K562 (cell line): ENCODE data around the gene HDAC10. TPM values are rescaled to one million over a fixed set of nuclear protein-coding genes. Genes with fewer than 3 reads are reported as not detected.

Source experiments
- ATAC-seq: fragments of 200-7000 bp; cut with Tn5 transposase; 3 replicates; pipeline ENCODE4 v1.9.1; 2020; ENCODE audit warnings: moderate library complexity
- BruUV-seq: library from RNA; stranded (reverse); fragments of 400-500 nt; replicated peaks from 2 replicates; lab custom pipeline; 2021; lab: Mats Ljungman, UMichigan
- CTCF ChIA-PET: fragments of 300-600 bp; formaldehyde crosslinking; extraction: SDS; loops from one replicate; lab custom pipeline; 2021; ENCODE audit warnings: low intra/inter-chr PET ratio; lab: Yijun Ruan, JAX
- POLR2A ChIA-PET: fragments of 300-600, 350-650 bp; sonication (Branson Sonifier 250); formaldehyde crosslinking; extraction: SDS; loops from one replicate; lab custom pipeline; 2021; ENCODE audit warnings: antibody characterized with exemption, inconsistent platforms; lab: Yijun Ruan, JAX
- DNase-seq, 4 experiments: peaks; one replicate each; pipeline versions ENCODE4 v3.0.0 to v3.0.0-alpha.2; 2011 to 2018; ENCODE audit warnings: low spot score in 3 of 4, mixed read lengths in 3 of 4; ENCODE audit errors: extremely low read depth in 1 of 4
- FAIRE-seq: peaks from 2 replicates; lab custom pipeline; 2011; peaks lifted over from hg19 to GRCh38; lab: Jason Lieb, UNC
- H2AFZ ChIP-seq: 2 replicates; pipeline ENCODE4 v1.6.0; 2011; ENCODE audit warnings: low read depth, low read length, control low read depth, inconsistent platforms
- H3K27ac ChIP-seq: fragments of 200-600 bp; 3 replicates; pipeline ENCODE4 v1.8.0; 2011; ENCODE audit warnings: low read depth, mild to moderate bottlenecking, control low read depth, inconsistent platforms, low read length, moderate library complexity, mixed read lengths; ENCODE audit errors: extremely low read depth
- H3K27me3 ChIP-seq, 2 experiments: fragments of 300-600 bp in 1 of 2; 2 replicates in 1 of 2; 3 replicates in 1 of 2; pipeline versions ENCODE4 v1.6.0 to v1.8.0; 2011; ENCODE audit warnings: inconsistent platforms in 2 of 2, low read length in 2 of 2, mild to moderate bottlenecking in 1 of 2, mixed read lengths in 1 of 2, moderate library complexity in 1 of 2; ENCODE audit not compliant: control insufficient read depth in 2 of 2, insufficient read depth in 2 of 2
- H3K36me3 ChIP-seq: fragments of 300-600 bp; 3 replicates; pipeline ENCODE4 v1.8.0; 2011; ENCODE audit warnings: mild to moderate bottlenecking, low read length, inconsistent platforms; ENCODE audit not compliant: control insufficient read depth, insufficient read depth
- H3K4me1 ChIP-seq, 2 experiments: fragments of 200-600 bp in 1 of 2; replicated peaks in 1 of 2; 2 replicates in 1 of 2; 3 replicates in 1 of 2; pipeline versions ENCODE4 v1.5.1 to v1.8.0; 2011; ENCODE audit warnings: inconsistent platforms in 2 of 2, low read length in 2 of 2, mild to moderate bottlenecking in 1 of 2, mixed read lengths in 1 of 2, moderate library complexity in 1 of 2; ENCODE audit not compliant: control insufficient read depth in 2 of 2, insufficient read depth in 2 of 2
- H3K4me2 ChIP-seq: 2 replicates; pipeline ENCODE4 v1.6.1; 2011; ENCODE audit warnings: low read length, control low read depth, inconsistent platforms, mixed read lengths; ENCODE audit not compliant: insufficient read depth
- H3K4me3 ChIP-seq: fragments of 200-600 bp; sonication (generic), shearing (Covaris generic); 2 replicates; pipeline ENCODE4 v1.5.1; 2016; ENCODE audit warnings: control low read depth, inconsistent platforms
- H3K79me2 ChIP-seq: fragments of 200-600 bp; 3 replicates; pipeline ENCODE4 v1.8.0; 2011; ENCODE audit warnings: low read length, inconsistent platforms; ENCODE audit not compliant: control insufficient read depth, insufficient read depth
- H3K9ac ChIP-seq, 2 experiments: 2 replicates each; pipeline versions ENCODE4 v1.6.0 to v1.6.1; 2011; ENCODE audit warnings: low read depth in 2 of 2, low read length in 2 of 2, control low read depth in 1 of 2, inconsistent platforms in 1 of 2, mild to moderate bottlenecking in 1 of 2, mixed read lengths in 1 of 2; ENCODE audit not compliant: insufficient read depth in 1 of 2
- H3K9me1 ChIP-seq: one replicate; pipeline ENCODE4 v1.6.0; 2011; ENCODE audit warnings: inconsistent platforms, mild to moderate bottlenecking, low read length, moderate library complexity; ENCODE audit not compliant: control insufficient read depth, insufficient read depth
- H3K9me3 ChIP-seq: replicated peaks from 2 replicates; pipeline ENCODE4 v1.5.1; 2011; ENCODE audit warnings: low read depth, low read length, inconsistent platforms; ENCODE audit not compliant: control insufficient read depth, insufficient read depth
- H4K20me1 ChIP-seq: replicated peaks from 2 replicates; pipeline ENCODE4 v1.6.1; 2011; ENCODE audit warnings: low read length, inconsistent platforms, mixed read lengths; ENCODE audit not compliant: control insufficient read depth, insufficient read depth
- BRCA1 ChIP-seq, 2 experiments: fragments of 450-650 bp in 1 of 2; sonication (generic) in 1 of 2; formaldehyde crosslinking in 1 of 2; IDR thresholded peaks; 2 replicates each; pipeline versions ENCODE4 v1.5.0 to v1.6.1; 2017 to 2020; ENCODE audit warnings: mild to moderate bottlenecking in 1 of 2, missing genetic modification reagents in 1 of 2
- CUX1 ChIP-seq: fragments of 200-800 bp; sonication (Bioruptor generic); IDR thresholded peaks from 2 replicates; pipeline ENCODE4 v1.6.1; 2016; ENCODE audit warnings: missing genetic modification characterization, missing compliant biosample characterization
- GTF2F1 ChIP-seq: IDR thresholded peaks from 2 replicates; pipeline ENCODE4 v1.6.1; 2011; ENCODE audit warnings: low read depth, low read length, improper control_type of control experiment
- HIVEP1 ChIP-seq: fragments of 250-450 bp; sonication (Bioruptor Pico); IDR thresholded peaks from 2 replicates; pipeline ENCODE4 v1.4.0; 2020; ENCODE audit warnings: mild to moderate bottlenecking
- KLF6 ChIP-seq: fragments of 250-450 bp; sonication (Bioruptor Pico); IDR thresholded peaks from 2 replicates; pipeline ENCODE4 v1.4.0; 2020; ENCODE audit warnings: mild to moderate bottlenecking, moderate library complexity, borderline replicate concordance
- MCM2 ChIP-seq: fragments of 450-650 bp; IDR thresholded peaks from 2 replicates; pipeline ENCODE4 v1.6.1; 2017; ENCODE audit warnings: low read depth, mild to moderate bottlenecking
- NFE2 ChIP-seq: IDR thresholded peaks from 2 replicates; pipeline ENCODE4 v1.6.1; 2014; ENCODE audit warnings: antibody characterized with exemption, low read depth
- NRF1 ChIP-seq, 2 experiments: fragments of 450-650 bp; IDR thresholded peaks in 1 of 2; conservative IDR thresholded peaks in 1 of 2; 2 replicates each; pipeline ENCODE4 v1.6.1; 2014; ENCODE audit warnings: mild to moderate bottlenecking in 2 of 2
- TAF1 ChIP-seq: IDR thresholded peaks from 2 replicates; pipeline ENCODE4 v1.6.1; 2011; ENCODE audit warnings: mild to moderate bottlenecking, low read length, moderate library complexity; ENCODE audit not compliant: insufficient read depth, control insufficient read depth, severe bottlenecking; ENCODE audit errors: extremely low read depth
- TSC22D4 ChIP-seq: fragments of 450-650 bp; IDR thresholded peaks from 2 replicates; pipeline ENCODE4 v1.6.1; 2016; ENCODE audit warnings: missing genetic modification characterization, missing biosample characterization, control low read depth
- ZBED1 ChIP-seq: IDR thresholded peaks from 2 replicates; pipeline ENCODE4 v1.6.1; 2014
- ZNF23 ChIP-seq: fragments of 250-450 bp; sonication (Bioruptor Pico); IDR thresholded peaks from 2 replicates; pipeline ENCODE4 v1.4.0; 2020; ENCODE audit warnings: mild to moderate bottlenecking
- ZNF551 ChIP-seq: fragments of 250-450 bp; sonication (Bioruptor Pico); IDR thresholded peaks from 2 replicates; pipeline ENCODE4 v1.5.0; 2021; ENCODE audit warnings: mild to moderate bottlenecking, moderate library complexity
- WGBS: fragments of 100-300 bp; shearing (Covaris generic); methylation state at CpG from one replicate; pipeline ENCODE4 v1.1.6; 2016; ENCODE audit warnings: low coverage, mixed read lengths; ENCODE audit not compliant: insufficient coverage; ENCODE audit errors: missing lambda C conversion rate; 5-methylcytosine and 5-hydroxymethylcytosine counted together
- in situ Hi-C: fragments of 300-500 bp; cut with MboI; formaldehyde crosslinking; loops from 4 replicates; pipeline ENCODE4 v1.15.0; 2018; ENCODE audit warnings: inconsistent platforms, mixed read lengths
- intact Hi-C: fragments of 100-400 bp; cut with micrococcal nuclease; formaldehyde crosslinking; loops from 2 replicates; pipeline ENCODE4 v1.14.2; 2022
- polyA plus RNA-seq, 8 experiments: library from polyadenylated mRNA; depleted of rRNA in 4 of 8; stranded (reverse) in 5 of 8; unstranded in 3 of 8; fragments of >200 nt; fragmentation: Nextera tagmentation in 2 of 8; fragmentation: Illumina TruSeq in 1 of 8; extraction: Ambion mirVana in 2 of 8; extraction: Trizol in 1 of 8; gene quantifications; 2 replicates each; pipeline versions ENCODE4 v1.2.1 to v1.2.3, GENCODE V29; 2011 to 2014; ENCODE audit warnings: inconsistent platforms in 1 of 8, missing spikeins in 1 of 8
- total RNA-seq, 7 experiments: library from RNA; depleted of rRNA in 6 of 7; stranded (reverse); fragments of >200 nt in 6 of 7; fragmentation: Illumina TruSeq in 2 of 7; extraction: Trizol in 2 of 7; gene quantifications; 2 replicates each; pipeline versions ENCODE4 v1.2.1 to v1.2.3, GENCODE V29; 2011 to 2021; ENCODE audit warnings: low replicate concordance in 1 of 7
- TF ChIP-seq, protein P1 (sequence below): fragments of 450-650 bp; formaldehyde crosslinking; IDR thresholded peaks from 2 replicates; pipeline ENCODE4 v1.4.0; 2020; ENCODE audit warnings: mild to moderate bottlenecking, moderate library complexity

Gene HDAC10
- total and polyA plus RNA-seq, 9 of the 15 experiments (the other 6 are each of a cell fraction or from before 2014, with no cell fraction given): 0.10 to 44.2 (median 6.5) TPM

GRCh38 chr22:50228366-50228765, 22.7 kb downstream of the HDAC10 start:
- peaks cover 34% of the 10 kb centered on the region; the same call in 2 of the 3 replicates for H3K36me3 ChIP-seq
- DNase-seq (no peak), FAIRE-seq (no peak), ATAC-seq (no peak)
- WGBS: 90% methylated on average over 4 of the region's 9 CpGs
- H3K27me3 ChIP-seq: no peaks in the 10 kb centered on the region
- no peaks in the 10 kb centered on the region for H3K79me2 ChIP-seq
- no peak overlapping the region for H3K9ac ChIP-seq
- H2AFZ ChIP-seq: no peak overlapping the region
- H3K9me3 ChIP-seq: no peaks in the 10 kb centered on the region
- in situ Hi-C loops (no loop called here), intact Hi-C loops (no loop called here)
- peaks cover 0 to 12% of the 10 kb centered on the region in 2 experiments; a peak in 2 of 5 replicates for H3K4me1 ChIP-seq
- H4K20me1 ChIP-seq: no peaks in the 10 kb centered on the region
- no TSS peak for BruUV-seq
- POLR2A ChIA-PET: interaction anchor here (0.8 to 0.9 kb wide), 2 partner anchors 13 to 15 kb away, joined by 3 read pairs; no protein-coding TSS in a partner anchor
- CTCF ChIA-PET: interaction anchor here (0.5 kb wide), 1 partner anchor 210 kb away, joined by 3 read pairs; no protein-coding TSS in a partner anchor
- TF ChIP-seq ZNF23 (CRISPR knock-in tag): no peak
- no peak for TF ChIP-seq HIVEP1
- no peak for TF ChIP-seq BRCA1 (IDR thresholded peaks at IDR 0.05)
- TF ChIP-seq BRCA1 (CRISPR knock-in tag; IDR thresholded peaks at IDR 0.05): no peak
- TF ChIP-seq GTF2F1: no peak
- TF ChIP-seq NFE2: no peak
- TF ChIP-seq MCM2: no peak
- TF ChIP-seq NRF1 (conservative IDR thresholded peaks at IDR 0.05 in 1 of 2, IDR thresholded peaks at IDR 0.05 in 1 of 2): no peak
- TF ChIP-seq ZNF551 (CRISPR knock-in tag): no peak
- TF ChIP-seq, protein P1, sequence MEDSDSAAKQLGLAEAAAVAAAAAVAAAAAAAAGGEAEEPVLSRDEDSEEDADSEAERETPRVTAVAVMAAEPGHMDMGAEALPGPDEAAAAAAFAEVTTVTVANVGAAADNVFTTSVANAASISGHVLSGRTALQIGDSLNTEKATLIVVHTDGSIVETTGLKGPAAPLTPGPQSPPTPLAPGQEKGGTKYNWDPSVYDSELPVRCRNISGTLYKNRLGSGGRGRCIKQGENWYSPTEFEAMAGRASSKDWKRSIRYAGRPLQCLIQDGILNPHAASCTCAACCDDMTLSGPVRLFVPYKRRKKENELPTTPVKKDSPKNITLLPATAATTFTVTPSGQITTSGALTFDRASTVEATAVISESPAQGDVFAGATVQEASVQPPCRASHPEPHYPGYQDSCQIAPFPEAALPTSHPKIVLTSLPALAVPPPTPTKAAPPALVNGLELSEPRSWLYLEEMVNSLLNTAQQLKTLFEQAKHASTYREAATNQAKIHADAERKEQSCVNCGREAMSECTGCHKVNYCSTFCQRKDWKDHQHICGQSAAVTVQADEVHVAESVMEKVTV (CRISPR knock-in tag): no peak
- TF ChIP-seq TSC22D4 (tag): no peak
- no peak for TF ChIP-seq ZBED1
- no peak for TF ChIP-seq TAF1
- no peak for TF ChIP-seq CUX1 (CRISPR knock-in tag)
- no peak for TF ChIP-seq KLF6 (CRISPR knock-in tag)
- H3K27ac ChIP-seq: no peak overlapping the region
- no peak overlapping the region for H3K4me3 ChIP-seq
- no peak overlapping the region for H3K4me2 ChIP-seq
- H3K9me1 ChIP-seq: no peaks in the 10 kb centered on the region
